Measurements from ENCODE around the gene VAV3.
"Not testable (repeated sequence)": the region's sequence is repeated elsewhere in the genome, so short reads cannot be mapped to it uniquely, and the experiment has no call there.

The VAV3 gene

DNA sequence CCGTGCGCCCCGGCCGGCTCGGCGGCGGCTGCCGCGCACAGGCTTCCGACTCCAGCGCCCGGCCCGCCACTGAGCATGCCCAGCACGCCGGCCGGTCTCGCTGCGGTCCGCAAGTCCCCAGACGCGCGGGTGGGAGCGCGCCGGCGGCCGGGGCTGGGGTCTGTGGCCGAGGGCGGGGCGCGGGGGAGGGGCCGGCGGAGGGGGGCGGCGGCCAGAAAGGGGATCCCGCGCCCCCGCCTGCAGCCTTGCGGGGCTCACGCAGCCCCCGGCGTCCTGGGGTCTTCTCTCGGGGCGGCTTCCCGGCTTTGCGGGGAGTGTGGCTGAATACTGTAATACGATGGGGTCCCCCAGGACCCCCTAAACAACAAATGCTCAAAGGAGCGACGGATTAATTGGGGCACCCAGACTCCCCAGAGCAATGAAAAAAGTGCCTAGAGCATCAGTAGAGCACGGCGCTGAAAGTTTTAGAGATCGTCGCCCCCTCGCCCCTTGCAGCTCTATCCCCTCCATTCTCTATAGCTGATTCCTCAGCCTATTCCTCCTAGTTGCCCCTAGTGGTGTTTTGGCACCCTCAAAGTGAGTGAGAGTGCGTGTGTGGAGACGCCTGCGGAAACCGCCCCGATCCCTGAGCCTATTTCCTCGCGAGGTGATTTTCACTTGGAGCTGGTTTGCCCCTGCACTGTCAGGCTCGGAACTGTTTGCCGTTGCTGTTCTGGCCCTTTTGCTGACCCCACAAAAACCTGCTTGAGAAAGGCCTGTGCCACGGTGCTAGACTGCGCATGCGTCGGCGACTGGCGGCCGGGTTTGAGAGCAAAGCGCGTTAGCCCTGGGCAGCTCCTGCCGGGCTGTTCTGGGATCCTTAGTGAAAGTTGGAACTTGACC is at the start of gene VAV3:
Gene VAV3 (minus strand): TSS at position 71 of the 882 bp plus-strand sequence. CDS start 311 bp downstream, outside the sequence.
- peak; percentile 81 for DNase-seq

DNA sequence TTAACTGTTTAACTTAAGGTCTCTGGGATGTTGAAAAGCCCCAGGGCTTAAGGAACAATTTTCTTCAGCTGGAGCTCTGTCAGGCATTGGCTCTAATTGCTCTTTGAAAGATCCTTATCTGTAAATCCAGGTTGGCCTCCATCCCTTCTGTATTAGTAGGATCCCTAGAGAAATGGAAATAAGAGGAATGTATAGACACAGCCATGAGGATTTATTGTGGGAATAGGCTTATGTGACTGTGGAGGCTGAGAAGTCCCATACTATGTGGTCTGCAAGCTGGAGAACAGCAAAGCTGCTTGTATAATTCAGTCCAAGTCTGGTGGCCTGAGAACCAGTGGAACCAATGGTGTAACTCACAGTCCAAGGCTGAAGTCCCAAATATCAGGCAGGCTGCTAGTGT is 47.6 kb upstream of the VAV3 start:
- DNase-seq: peak; percentile 18

DNA sequence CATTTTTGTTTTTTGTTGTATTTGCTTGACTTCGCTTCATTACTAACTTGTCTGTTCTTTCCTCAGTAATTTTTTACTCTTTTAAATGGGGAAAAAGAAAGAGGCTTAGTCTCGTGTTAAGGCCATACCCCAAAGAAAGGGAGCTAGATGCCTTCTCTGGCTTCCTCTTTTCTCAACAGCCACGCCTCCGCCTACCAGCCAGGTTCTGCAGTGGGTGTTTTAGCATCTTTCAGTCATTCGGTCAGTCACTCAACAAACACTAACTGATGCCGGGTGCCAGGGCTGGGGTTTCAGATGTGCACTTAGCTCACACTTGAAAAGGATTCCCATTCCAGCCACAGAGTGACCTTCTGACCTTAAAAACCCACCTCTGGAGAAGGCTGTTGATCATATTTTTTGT is 46.3 kb upstream of the VAV3 start:
- no peak for DNase-seq

GRCh38 chr1:108010581-108010980 is 45.6 kb upstream of the VAV3 start:
- DNase-seq: no peak

DNA sequence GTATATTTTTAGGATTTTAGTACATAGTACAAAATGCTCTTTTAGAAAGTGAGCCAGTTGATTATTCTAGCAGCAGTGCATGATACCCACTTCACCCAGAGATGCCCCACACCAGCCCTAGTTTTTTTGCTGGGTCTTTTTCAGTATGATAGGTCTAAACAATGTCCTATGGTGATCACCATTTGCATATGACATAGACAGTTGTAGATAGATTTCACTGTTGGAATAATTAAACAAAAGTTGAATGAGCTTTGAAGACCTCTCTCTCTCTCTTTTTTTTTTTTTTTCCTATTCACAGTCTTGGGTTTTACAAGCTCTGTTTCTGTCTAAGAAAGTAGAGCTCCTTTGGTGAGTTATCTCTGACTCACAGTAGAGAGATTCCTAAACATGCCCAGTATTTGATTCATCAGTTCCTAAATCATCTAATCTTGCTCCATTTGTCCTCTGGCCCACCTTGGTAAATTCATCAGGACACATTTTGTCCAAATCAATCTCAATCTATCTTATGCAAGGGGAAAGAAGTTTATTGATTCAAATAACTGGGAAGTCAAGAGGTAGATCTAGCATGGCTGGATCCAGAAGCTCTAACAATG is 44.7 kb upstream of the VAV3 start:
- no peak for DNase-seq

GRCh38 chr1:108007531-108007930 is 42.6 kb upstream of the VAV3 start:
- no peak for DNase-seq

GRCh38 chr1:108007070-108007469 is 42.1 kb upstream of the VAV3 start:
- DNase-seq: no peak

- not testable (repeated sequence) for DNase-seq
These were observed 39.9 kb upstream of the VAV3 start for GRCh38 chr1:108004919-108005318.

GRCh38 chr1:108000620-108001111 is 35.7 kb upstream of the VAV3 start:
- peak; percentile 92 for DNase-seq

DNA sequence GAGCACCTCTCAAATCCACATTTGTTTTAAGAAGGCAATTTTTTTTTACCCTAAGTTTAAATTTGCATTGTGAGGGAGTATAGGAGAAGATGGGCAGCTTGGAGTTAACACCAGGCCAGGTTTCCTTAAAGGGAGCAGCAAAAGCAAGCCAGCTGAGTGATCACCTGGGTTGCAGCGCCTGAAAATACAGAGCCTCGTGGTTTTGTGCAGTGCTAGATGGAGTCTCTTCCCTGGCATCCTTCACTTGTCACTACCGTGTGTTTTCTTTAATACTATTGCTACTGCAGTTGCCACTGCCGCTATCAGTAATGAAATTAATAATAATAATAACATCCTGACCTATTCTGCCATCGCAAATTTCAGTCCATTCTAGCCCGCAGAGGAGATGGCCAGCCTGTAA is 35.2 kb upstream of the VAV3 start:
- no peak for DNase-seq

DNA sequence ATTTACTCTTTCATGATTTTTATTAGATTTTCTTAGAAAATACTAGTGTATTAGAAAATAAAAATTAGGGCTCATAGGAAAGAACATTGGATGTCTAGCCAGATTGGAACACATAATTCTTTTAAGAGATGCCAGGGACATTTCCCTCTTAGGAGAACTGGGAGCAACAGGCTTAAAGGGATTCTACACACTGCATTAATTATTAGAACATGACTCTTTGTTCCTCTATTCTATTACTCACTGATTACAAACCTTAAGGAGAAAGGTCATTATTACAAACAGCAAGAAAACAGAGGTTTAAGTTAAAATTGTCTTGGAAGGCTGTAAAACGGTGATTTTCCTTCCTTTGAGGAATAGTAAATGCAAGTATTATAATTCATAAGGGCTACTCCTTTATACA is 32.9 kb upstream of the VAV3 start:
- DNase-seq: no peak

GRCh38 chr1:107993920-107994319 is 28.9 kb upstream of the VAV3 start:
- DNase-seq: no peak

GRCh38 chr1:107992347-107992746 is 27.4 kb upstream of the VAV3 start:
- DNase-seq: no peak

DNA sequence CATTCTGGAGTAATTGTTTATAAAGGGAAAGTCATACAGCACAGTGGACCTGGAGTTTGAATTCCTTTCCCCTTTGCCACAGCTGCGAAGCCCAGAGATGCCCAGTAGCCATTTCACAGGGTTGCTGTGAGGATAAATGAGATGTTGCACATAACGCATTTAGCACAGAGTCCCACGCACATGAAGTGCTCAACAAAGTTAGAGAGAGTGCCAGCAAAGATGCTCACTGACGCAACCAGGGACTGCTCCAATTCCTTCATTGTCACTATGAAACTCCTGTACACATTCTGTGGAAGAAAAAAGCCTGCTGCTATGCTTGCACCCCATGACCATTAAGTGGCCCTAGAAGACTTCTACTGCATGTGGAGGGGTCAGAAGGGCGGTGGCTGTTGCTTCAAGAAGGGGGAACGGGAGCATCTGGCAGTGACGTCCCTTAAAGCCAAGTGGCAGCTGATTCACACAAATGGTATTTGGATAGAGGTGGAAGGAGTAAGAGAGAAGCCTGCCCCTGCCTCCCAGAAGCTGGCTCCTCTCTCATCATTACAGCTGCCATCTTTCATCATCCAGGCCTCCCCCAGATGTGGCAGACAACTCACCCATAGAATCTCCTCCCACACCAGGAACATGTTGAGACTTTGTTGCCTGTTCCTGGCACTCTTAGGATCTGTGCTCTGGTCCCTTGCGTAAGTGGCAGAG is 26.5 kb upstream of the VAV3 start:
- DNase-seq: peak; percentile 12

GRCh38 chr1:107990606-107991005 is 25.6 kb upstream of the VAV3 start:
- no peak for DNase-seq

DNA sequence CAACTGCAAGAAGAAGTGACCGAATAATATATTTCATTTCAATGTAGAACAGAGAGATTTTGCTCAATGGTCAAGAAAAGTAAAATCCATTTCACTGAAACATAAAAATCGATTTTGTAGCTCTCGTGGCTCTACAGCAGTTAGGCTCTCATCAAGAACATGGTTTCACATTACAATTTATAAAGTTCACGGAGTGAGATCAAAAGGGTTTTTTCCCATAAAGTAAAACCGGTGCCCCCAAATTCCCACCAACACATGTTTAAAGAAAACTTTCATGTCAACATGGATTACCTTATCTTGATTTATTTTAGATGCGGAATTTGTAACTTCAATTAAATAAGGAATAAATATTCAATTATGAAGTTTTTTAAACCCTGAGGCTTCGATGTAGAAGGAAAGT is 16.3 kb upstream of the VAV3 start:
- DNase-seq: no peak

- DNase-seq: no peak
These were observed 14.9 kb upstream of the VAV3 start for GRCh38 chr1:107979926-107980325.

DNA sequence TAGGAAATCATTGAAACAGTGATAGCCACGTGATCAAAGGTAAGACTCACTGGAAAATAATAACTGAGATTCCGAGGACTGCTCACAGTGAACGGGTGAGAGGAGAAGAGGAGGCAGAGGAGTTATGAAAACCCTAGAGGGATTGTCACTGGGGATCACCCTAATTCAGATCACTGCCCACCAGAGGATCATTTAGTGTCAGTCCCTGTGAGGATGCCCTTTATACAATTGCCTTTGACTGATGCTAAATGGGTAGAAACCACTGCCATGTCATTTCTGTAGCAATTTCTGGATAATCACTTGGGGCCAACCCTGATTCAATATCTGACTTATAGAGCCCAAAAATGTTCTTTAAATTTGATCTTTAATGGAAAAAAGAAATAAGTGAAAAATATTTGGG is 14.1 kb upstream of the VAV3 start:
- DNase-seq: no peak

- DNase-seq: no peak
These were observed 11.9 kb upstream of the VAV3 start for GRCh38 chr1:107976836-107977235.

DNA sequence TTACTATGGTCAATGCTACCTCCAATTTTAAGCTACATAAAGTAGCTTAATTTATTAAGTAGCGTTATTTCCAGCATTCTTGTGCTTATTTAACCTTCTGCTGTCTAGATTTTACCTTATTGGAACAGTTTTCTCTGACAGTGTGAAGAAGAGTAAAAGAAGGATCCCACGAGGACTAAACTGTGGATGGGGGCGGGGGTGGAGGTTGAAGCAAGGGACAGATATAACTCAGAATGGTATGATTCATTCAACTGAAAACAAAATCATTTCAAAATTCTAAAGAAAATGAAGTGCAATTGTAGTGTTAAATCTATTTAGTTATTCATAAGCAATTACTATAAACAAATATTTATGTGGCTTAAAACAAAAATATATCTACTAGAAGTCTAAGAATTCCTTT is 11.5 kb upstream of the VAV3 start:
- no peak for DNase-seq

GRCh38 chr1:107975851-107976250 is 10.9 kb upstream of the VAV3 start:
- DNase-seq: no peak

GRCh38 chr1:107974090-107974489 is 9.1 kb upstream of the VAV3 start:
- DNase-seq: no peak

DNA sequence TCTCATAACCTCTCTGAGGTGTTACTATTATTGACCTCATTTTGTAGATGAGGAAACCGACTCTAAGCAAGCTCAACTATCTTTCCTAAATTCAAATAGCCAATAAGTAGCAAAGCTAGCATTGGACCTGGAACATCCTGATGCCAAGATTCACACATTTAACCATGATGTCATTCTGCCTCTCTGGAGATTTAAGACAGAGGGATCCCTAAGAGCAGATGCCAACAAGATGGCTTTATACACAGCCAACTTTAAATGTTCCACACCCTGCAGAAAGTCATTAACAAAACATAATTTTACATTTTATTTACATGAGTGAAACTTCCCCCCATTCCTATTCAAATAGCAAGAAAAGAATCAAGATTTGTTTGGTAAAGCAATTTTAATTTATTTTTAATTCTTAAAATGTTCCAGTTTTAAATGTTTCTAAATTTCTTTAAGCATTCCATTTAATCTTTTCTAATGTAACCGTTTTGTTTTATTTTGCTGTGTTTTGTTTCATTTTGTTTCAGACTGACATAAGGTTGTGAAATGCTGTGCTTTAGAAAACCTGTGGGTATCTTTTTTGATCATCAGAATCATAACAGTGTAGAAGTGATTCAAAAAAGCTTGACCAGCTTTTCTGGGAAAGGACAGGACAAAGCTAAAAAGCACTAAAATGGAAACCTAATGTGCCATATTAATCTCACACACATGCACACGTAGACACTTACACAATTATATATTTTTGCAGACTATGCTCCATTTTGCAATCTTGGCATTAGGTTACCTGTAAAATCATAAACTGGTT is 7.6 kb upstream of the VAV3 start:
- DNase-seq: no peak
